Hindlimb muscle (tissue), 1 donor: ENCODE measurements around the gene S1PR3. TPM values are rescaled to one million over a fixed set of nuclear protein-coding genes. Genes with fewer than 3 reads are reported as not detected.
A peak's percentile ranks its signal among the peaks of the same experiment; 100 is the strongest.

ENCODE experiments used
- DNase-seq: peaks from one replicate; pipeline ENCODE4 v3.0.0-alpha.2; 2013
- polyA plus RNA-seq: library from polyadenylated mRNA; unstranded; fragments of 120-200 nt; gene quantifications from one replicate; pipeline ENCODE4 v1.2.1, GENCODE V29; 2013; ENCODE audit not compliant: insufficient read length

S1PR3 gene
- polyA plus RNA-seq, 1 donor, result 24.3 TPM

- no peak for DNase-seq
Observed at GRCh38 chr9:89010056-89010455, 18.8 kb downstream of the S1PR3 start.

GRCh38 chr9:89010526-89011111 lies 19.4 kb downstream of the S1PR3 start:
- no peak for DNase-seq

GRCh38 chr9:89011683-89012082 lies 20.4 kb downstream of the S1PR3 start:
- no peak for DNase-seq

GRCh38 chr9:89012294-89013042 lies 21.2 kb downstream of the S1PR3 start:
- no peak for DNase-seq

GRCh38 chr9:89013660-89014059 lies 22.4 kb downstream of the S1PR3 start:
- no peak for DNase-seq

- no peak for DNase-seq
Observed at GRCh38 chr9:89014153-89014552, 22.9 kb downstream of the S1PR3 start.

- DNase-seq, result no peak
Observed at GRCh38 chr9:89015336-89015735, 24.1 kb downstream of the S1PR3 start.

- no peak for DNase-seq
Observed at GRCh38 chr9:89020754-89021153, 29.5 kb downstream of the S1PR3 start.

- DNase-seq, result no peak
Observed at GRCh38 chr9:89021154-89021803, 30.0 kb downstream of the S1PR3 start.

- no peak for DNase-seq
Observed at GRCh38 chr9:89022001-89022759, 30.9 kb downstream of the S1PR3 start.

- DNase-seq, result peak; percentile 32
Observed at GRCh38 chr9:89022902-89023301, 31.6 kb downstream of the S1PR3 start.

GRCh38 chr9:89023740-89024139 lies 32.5 kb downstream of the S1PR3 start:
- no peak for DNase-seq

- DNase-seq, result no peak
Observed at GRCh38 chr9:89024727-89025126, 33.5 kb downstream of the S1PR3 start.

- DNase-seq, result no peak
Observed at GRCh38 chr9:89025553-89025952, 34.3 kb downstream of the S1PR3 start.

- no peak for DNase-seq
Observed at GRCh38 chr9:89026876-89027275, 35.6 kb downstream of the S1PR3 start.

- no peak for DNase-seq
Observed at GRCh38 chr9:89029788-89030187, 38.5 kb downstream of the S1PR3 start.

- DNase-seq, result no peak
Observed at GRCh38 chr9:89032173-89032572, 40.9 kb downstream of the S1PR3 start.

- no peak for DNase-seq
Observed at GRCh38 chr9:89032661-89033060, 41.4 kb downstream of the S1PR3 start.

- no peak for DNase-seq
Observed at GRCh38 chr9:89036383-89036782, 45.1 kb downstream of the S1PR3 start.

GRCh38 chr9:89036891-89037290 lies 45.6 kb downstream of the S1PR3 start:
- DNase-seq, result no peak

- DNase-seq, result no peak
Observed at GRCh38 chr9:89037346-89037745, 46.1 kb downstream of the S1PR3 start.

GRCh38 chr9:89037891-89038290 lies 46.6 kb downstream of the S1PR3 start:
- DNase-seq, result no peak
